Measurements from ENCODE around the gene RPS15. TPM values are rescaled to one million over a fixed set of nuclear protein-coding genes. Genes with fewer than 3 reads are reported as not detected.

Gene RPS15
- total and polyA plus RNA-seq, 4 donors: 574 to 2,993 (median 1,933) TPM

DNA sequence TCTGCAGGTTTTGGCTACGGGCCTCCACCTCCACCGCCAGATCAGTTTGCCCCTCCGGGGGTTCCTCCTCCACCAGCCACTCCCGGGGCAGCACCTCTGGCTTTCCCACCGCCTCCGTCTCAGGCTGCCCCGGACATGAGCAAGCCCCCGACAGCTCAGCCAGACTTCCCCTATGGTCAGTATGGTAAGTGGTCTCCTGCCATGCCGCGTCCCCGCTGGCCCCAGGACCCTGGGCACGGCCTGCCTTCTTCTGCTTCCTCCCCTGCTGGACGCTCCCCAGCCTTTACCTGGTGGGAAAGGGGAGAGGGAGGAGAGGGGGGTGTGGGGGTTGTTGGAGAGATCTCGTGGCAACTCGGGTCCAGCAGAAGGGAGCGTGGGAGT, 5.7 kb upstream of the RPS15 start:
- ATAC-seq (ENCODE audit: insufficient read depth, low FRiP score) (no peak), DNase-seq (no peak)
- H3K4me1 ChIP-seq (ENCODE audit: control insufficient read depth in 5 of 5, insufficient read depth in 5 of 5, low read length in 5 of 5): no peaks in the 10 kb centered on the region
- TF ChIP-seq, protein P1, sequence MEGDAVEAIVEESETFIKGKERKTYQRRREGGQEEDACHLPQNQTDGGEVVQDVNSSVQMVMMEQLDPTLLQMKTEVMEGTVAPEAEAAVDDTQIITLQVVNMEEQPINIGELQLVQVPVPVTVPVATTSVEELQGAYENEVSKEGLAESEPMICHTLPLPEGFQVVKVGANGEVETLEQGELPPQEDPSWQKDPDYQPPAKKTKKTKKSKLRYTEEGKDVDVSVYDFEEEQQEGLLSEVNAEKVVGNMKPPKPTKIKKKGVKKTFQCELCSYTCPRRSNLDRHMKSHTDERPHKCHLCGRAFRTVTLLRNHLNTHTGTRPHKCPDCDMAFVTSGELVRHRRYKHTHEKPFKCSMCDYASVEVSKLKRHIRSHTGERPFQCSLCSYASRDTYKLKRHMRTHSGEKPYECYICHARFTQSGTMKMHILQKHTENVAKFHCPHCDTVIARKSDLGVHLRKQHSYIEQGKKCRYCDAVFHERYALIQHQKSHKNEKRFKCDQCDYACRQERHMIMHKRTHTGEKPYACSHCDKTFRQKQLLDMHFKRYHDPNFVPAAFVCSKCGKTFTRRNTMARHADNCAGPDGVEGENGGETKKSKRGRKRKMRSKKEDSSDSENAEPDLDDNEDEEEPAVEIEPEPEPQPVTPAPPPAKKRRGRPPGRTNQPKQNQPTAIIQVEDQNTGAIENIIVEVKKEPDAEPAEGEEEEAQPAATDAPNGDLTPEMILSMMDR (IDR thresholded peaks at IDR 0.05; ENCODE audit: control extremely low read depth, extremely low read depth): no peak
- no peaks in the 10 kb centered on the region for H3K27me3 ChIP-seq (ENCODE audit: control insufficient read depth in 3 of 3, insufficient read depth in 3 of 3, low read length in 2 of 3)
- no peak overlapping the region for H3K4me3 ChIP-seq
- WGBS, 2 donors: 94 to 95% methylated on average over 16 of the region's 16 CpGs
- H3K36me3 ChIP-seq (ENCODE audit: control insufficient read depth in 4 of 4, insufficient read depth in 4 of 4, low read length in 4 of 4): peaks cover 3 to 63% (median 20%) of the 10 kb centered on the region in 4 donors
- no peak overlapping the region for H3K9ac ChIP-seq (ENCODE audit: insufficient read depth in 1 of 2, low read length in 2 of 2)
- no peak overlapping the region for H3K27ac ChIP-seq (ENCODE audit: low read depth in 1 of 2, low read length in 1 of 2)
- H3K9me3 ChIP-seq (ENCODE audit: control insufficient read depth in 4 of 4, insufficient read depth in 3 of 4, low read length in 3 of 4): no peaks in the 10 kb centered on the region

DNA sequence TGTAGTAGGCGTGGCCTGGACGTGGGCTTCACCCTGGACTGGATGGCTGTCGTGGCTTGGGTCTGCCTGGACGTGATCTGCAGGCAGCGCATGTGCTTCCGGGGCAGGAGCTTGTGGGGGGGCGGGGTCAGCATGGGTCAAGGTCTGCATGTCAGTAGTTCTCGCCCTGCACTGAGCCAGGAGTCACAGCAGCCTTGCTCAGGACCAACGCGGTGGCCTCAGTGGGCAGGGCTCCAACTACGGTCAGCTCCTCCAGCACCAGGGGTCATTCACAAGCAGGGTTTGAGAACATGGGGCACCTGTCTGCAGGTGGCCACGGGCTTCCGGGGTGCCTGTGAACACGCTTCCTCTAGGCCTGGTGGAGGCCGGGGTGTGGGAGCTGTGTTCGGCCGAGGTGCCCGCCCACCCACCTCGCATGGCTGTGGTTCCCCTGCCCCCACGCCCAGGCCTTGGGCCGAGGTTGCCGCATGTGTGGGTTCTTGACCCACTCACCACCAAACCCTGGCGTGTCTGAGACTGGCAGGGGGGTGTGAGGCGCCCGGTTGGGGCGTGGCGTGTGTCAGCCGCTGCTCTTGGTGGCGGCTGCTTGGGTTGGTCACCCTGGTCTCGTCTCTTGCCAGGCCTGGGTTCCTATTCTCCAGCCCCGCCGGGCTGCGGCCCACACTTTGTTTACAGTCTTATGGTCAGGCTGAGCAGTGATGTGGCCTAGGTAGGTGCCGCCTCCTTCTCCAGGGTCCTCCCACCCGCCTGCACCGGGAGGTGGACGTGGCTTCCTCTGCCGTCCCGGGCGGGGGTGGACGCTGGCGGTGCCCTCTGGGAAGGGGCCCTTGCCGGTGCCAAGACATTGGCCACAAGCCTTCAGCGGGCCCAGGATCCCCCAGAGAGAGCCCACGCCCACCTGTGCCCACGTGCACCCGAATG, 4.8 kb upstream of the RPS15 start:
- 91 to 93% methylated on average over 47 of the region's 47 CpGs for WGBS, 2 donors
- no peak for ATAC-seq (ENCODE audit: insufficient read depth, low FRiP score)
- no peak overlapping the region for H3K9ac ChIP-seq (ENCODE audit: insufficient read depth in 1 of 2, low read length in 2 of 2)
- peaks cover 3 to 61% (median 21%) of the 10 kb centered on the region in 4 donors for H3K36me3 ChIP-seq (ENCODE audit: control insufficient read depth in 4 of 4, insufficient read depth in 4 of 4, low read length in 4 of 4)
- no peak for DNase-seq
- peaks cover 0 to 3% (median 0%) of the 10 kb centered on the region in 5 donors for H3K4me1 ChIP-seq (ENCODE audit: control insufficient read depth in 5 of 5, insufficient read depth in 5 of 5, low read length in 5 of 5)
- no peak overlapping the region for H3K27ac ChIP-seq (ENCODE audit: low read depth in 1 of 2, low read length in 1 of 2)
- H3K4me3 ChIP-seq: no peak overlapping the region
- H3K9me3 ChIP-seq (ENCODE audit: control insufficient read depth in 4 of 4, insufficient read depth in 3 of 4, low read length in 3 of 4): no peaks in the 10 kb centered on the region
- TF ChIP-seq, protein P1 (IDR thresholded peaks at IDR 0.05; ENCODE audit: control extremely low read depth, extremely low read depth): no peak
- no peaks in the 10 kb centered on the region for H3K27me3 ChIP-seq (ENCODE audit: control insufficient read depth in 3 of 3, insufficient read depth in 3 of 3, low read length in 2 of 3)

DNA sequence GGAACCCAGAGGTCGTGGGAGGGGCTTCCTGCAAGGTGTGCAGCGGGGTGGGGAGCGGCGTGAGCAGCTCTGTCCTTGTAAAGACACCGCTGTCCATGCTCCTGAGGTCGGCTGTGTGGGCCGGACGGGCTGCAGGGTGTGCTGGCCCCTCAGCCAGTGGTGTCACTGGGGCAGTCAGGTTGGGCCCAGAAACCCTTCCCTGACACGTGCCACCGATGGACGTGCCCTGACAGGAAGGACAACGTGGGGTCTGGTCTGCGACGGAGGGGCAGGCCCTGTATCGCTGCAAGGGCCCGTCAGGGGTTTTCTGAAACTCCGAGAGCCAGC, 4.2 kb upstream of the RPS15 start:
- 94 to 95% methylated on average over 17 of the region's 17 CpGs for whole genome bisulfite sequencing, 2 donors
- Histone ChIP-seq H3K4me3 (no peak overlapping the region), H3K9me3 (ENCODE audit: control insufficient read depth in 4 of 4, insufficient read depth in 3 of 4, low read length in 3 of 4) (no peaks in the 10 kb centered on the region), H3K27me3 (ENCODE audit: control insufficient read depth in 3 of 3, insufficient read depth in 3 of 3, low read length in 2 of 3) (no peaks in the 10 kb centered on the region), H3K4me1 (ENCODE audit: control insufficient read depth in 5 of 5, insufficient read depth in 5 of 5, low read length in 5 of 5) (peaks cover 0 to 3% (median 0%) of the 10 kb centered on the region in 5 donors), H3K27ac (ENCODE audit: low read depth in 1 of 2, low read length in 1 of 2) (no peak overlapping the region), H3K36me3 (ENCODE audit: control insufficient read depth in 4 of 4, insufficient read depth in 4 of 4, low read length in 4 of 4) (peaks cover 3 to 57% (median 20%) of the 10 kb centered on the region in 4 donors), H3K9ac (ENCODE audit: insufficient read depth in 1 of 2, low read length in 2 of 2) (no peak overlapping the region)
- no peak for DNase-seq
- no peak for ATAC-seq (ENCODE audit: insufficient read depth, low FRiP score)
- TF ChIP-seq, protein P1 (IDR thresholded peaks at IDR 0.05; ENCODE audit: control extremely low read depth, extremely low read depth): no peak

Data from lung (tissue), 12 donors.